ENCODE results near the gene LYZL4. TPM values are rescaled to one million over a fixed set of nuclear protein-coding genes. Genes with fewer than 3 reads are reported as not detected.

LYZL4 gene
- total RNA-seq, 2 donors from 2014 or later, result not detected

GRCh38 chr3:42387802-42388651 is 22.4 kb downstream of the LYZL4 start:
- DNase-seq, result no peak
- ATAC-seq, result no peak
- intact Hi-C loops (cut with DNase I), result no loop called here

- intact Hi-C loops (cut with DNase I), result no loop called here
- no peak for ATAC-seq
- DNase-seq, result no peak
Observed at GRCh38 chr3:42381551-42382082, 28.8 kb downstream of the LYZL4 start.

GRCh38 chr3:42377681-42378080 is 32.7 kb downstream of the LYZL4 start:
- DNase-seq (no peak), ATAC-seq (no peak)
- intact Hi-C loops (cut with DNase I), result no loop called here

GRCh38 chr3:42376344-42376798 is 34.0 kb downstream of the LYZL4 start:
- DNase-seq, result peak; percentile 41
- intact Hi-C loops (cut with DNase I), result no loop called here
- peak in 1 of 2 donors; percentile 78 for ATAC-seq

- intact Hi-C loops (cut with DNase I), result no loop called here
- ATAC-seq (no peak), DNase-seq (no peak)
Observed at GRCh38 chr3:42375121-42375800, 35.1 kb downstream of the LYZL4 start.

GRCh38 chr3:42371776-42372175 is 38.6 kb downstream of the LYZL4 start:
- ATAC-seq (peak in 1 of 2 donors; percentile 17), DNase-seq (no peak)
- intact Hi-C loops (cut with DNase I), result no loop called here

- ATAC-seq (peak in 1 of 2 donors; percentile 14), DNase-seq (no peak)
- intact Hi-C loops (cut with DNase I), result no loop called here
Observed at GRCh38 chr3:42369832-42370231, 40.6 kb downstream of the LYZL4 start.

- ATAC-seq (peak in 1 of 2 donors; percentile 76), DNase-seq (peak; percentile 55)
- intact Hi-C loops (cut with DNase I), result no loop called here
Observed at GRCh38 chr3:42369304-42369703, 41.1 kb downstream of the LYZL4 start.

- no peak for DNase-seq
- intact Hi-C loops (cut with DNase I), result no loop called here
- no peak for ATAC-seq
Observed at GRCh38 chr3:42368861-42369260, 41.5 kb downstream of the LYZL4 start.

GRCh38 chr3:42367903-42368302 is 42.5 kb downstream of the LYZL4 start:
- intact Hi-C loops (cut with DNase I), result no loop called here
- DNase-seq, result no peak
- no peak for ATAC-seq

- intact Hi-C loops (cut with DNase I), result no loop called here
- DNase-seq (no peak), ATAC-seq (no peak)
Observed at GRCh38 chr3:42366550-42366949, 43.9 kb downstream of the LYZL4 start.

- DNase-seq (no peak), ATAC-seq (no peak)
- intact Hi-C loops (cut with DNase I), result no loop called here
Observed at GRCh38 chr3:42357335-42357734, 53.1 kb downstream of the LYZL4 start.

- intact Hi-C loops (cut with DNase I), result no loop called here
- ATAC-seq (no peak), DNase-seq (no peak)
Observed at GRCh38 chr3:42355612-42356011, 54.8 kb downstream of the LYZL4 start.

- intact Hi-C loops (cut with DNase I), result no loop called here
Observed at GRCh38 chr3:42353631-42354030, 56.8 kb downstream of the LYZL4 start.

GRCh38 chr3:42351207-42351606 is 59.2 kb downstream of the LYZL4 start:
- ATAC-seq (peak; percentile 46 to 55), DNase-seq (no peak)
- intact Hi-C loops (cut with DNase I), result no loop called here

More at GRCh38 chr3:42353631-42354030, 56.8 kb downstream of the LYZL4 start:
- DNase-seq, result no peak
- ATAC-seq, result no peak

GRCh38 chr3:42349765-42350594 is 60.4 kb downstream of the LYZL4 start:
- ATAC-seq (no peak), DNase-seq (no peak)
- intact Hi-C loops (cut with DNase I), result no loop called here

- intact Hi-C loops (cut with DNase I), result no loop called here
- no peak for ATAC-seq
- DNase-seq, result no peak
Observed at GRCh38 chr3:42347928-42348327, 62.5 kb downstream of the LYZL4 start.
